NK-92 treated with Interleukin-12 subunit alpha and Interleukin-12 subunit beta, amount 100 ng/mL, for 24 hours (cell line): Measurements from ENCODE around the gene TTC7B.

Experiments
- DNase-seq: peaks from one replicate; lab custom pipeline; 2025; lab: John Stamatoyannopoulos, UW

TTC7B gene

DNA sequence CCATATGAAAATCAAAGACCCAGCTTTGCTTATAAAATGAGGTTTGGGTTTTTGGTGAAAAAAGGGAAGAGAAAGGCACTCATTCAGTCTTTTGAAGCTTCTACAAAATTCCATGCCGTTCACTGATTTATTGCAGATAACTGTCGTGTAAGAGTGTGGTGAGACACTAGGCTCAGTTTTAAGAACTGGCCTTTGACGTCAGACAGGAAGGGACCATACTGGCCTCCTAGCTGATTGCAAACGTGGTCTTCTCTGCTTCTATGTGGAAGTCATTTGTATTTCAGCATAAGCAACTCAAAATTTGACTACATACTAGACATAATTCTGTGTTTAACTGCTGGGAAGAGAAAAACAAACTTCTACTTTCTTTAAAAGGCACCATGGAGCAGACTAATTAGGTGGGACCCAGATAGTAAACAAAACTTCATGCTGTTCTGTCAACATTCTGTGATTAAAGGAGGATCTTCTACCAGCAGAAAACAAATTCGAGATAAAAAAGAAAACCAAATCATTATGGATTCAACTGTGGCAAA, 168.7 kb downstream of the TTC7B start:
- no peak for DNase-seq

DNA sequence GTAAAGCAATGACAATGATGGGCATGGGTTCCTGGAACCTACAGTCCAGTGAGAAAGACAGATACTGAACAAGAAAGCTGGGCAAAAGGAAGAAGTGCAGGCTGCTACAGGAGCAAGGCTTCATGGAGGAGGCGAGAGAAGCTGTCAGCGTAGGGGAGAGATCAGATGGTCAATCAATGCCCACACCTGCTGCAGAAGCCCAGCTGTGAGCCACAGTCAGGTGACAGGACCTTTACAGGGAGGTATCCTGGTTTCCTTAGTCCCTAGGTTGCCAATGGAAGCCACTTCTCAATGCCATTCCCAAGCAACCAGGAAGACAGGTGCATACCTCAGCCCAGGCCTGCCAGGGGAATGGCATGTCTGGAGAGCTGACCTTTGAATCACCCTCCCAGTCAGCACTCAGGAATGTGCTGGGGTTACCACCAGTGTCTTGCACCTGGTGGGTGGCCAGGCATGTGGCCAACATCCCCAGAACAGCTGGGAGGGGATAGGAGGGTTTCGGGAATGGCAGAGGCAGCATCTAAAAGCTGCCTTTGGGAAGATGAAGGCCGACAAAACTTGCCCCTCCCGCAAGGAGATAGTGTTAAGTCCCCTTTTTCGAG, 170.3 kb downstream of the TTC7B start:
- DNase-seq: no peak

DNA sequence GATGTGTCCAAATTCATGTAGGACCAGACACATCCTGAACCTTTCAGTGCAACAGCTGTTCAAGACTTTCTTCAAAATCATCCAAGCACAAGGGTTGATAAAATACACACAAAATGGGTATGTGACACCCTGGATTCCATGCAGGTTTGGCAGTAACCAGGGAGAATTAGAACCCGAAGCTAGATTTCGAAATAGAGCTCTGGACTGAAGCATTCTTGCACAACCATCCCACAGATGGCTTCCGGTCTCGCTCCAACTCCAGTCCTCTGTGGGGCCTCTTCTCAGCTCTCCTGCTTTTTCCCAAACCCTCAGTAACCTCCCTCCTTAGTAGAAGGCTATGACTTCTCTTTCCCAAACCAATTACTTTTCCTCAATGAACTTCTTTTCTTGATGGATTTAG, 171.3 kb downstream of the TTC7B start:
- DNase-seq: no peak

DNA sequence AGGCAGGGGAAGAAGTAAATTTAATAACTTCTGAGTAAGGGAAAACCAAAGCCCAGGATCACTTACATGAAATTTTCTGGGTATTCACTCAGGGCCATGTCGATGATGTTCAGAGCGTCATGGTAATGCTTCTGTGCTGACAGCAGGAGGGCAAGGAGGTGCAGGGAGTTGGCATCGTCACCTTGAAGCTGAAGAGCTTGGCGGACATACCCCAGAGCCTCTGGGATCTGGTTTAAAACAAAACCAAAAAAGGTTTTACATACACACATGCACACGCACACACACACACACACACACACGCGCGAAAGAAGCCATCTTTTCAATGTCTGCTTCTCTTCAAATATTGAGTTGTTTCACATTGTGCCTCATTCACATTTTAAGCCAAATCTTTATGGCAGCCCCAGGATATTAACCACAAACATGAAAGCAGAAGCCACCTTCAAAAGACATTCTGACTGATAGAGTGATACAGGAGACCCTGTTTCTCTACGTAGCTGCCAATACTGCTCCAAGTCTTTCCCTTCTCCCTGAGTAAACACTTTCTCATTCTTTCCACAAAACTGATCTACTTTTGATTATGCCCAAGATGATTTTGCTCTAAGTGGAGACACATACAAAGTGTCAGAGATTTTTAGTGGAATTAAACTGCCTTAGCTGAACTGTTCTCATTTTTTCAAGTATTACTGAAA, 172.1 kb downstream of the TTC7B start:
- no peak for DNase-seq

DNA sequence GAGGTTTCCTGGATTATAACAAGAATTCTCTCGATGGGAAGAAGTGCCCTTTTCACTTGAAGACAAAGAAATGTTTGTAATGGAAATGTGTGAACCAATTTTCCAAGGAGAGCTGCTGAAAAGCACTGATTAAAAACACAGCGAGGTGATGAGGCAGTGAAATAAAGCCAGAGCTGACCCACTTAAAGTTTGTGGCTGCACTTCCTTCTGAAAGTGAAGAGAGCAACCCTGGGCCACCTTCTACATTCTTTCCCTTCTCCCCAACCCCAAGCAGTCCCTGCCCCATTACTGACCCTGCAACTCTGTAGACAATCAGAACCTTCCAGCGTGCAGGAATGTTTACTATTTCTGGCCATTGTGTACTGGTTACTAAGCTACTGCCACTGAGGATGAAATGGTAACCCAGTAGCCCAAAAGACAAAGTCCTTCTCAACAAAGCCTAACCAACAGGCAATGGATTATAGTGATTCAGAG, 173.9 kb downstream of the TTC7B start:
- no peak for DNase-seq

DNA sequence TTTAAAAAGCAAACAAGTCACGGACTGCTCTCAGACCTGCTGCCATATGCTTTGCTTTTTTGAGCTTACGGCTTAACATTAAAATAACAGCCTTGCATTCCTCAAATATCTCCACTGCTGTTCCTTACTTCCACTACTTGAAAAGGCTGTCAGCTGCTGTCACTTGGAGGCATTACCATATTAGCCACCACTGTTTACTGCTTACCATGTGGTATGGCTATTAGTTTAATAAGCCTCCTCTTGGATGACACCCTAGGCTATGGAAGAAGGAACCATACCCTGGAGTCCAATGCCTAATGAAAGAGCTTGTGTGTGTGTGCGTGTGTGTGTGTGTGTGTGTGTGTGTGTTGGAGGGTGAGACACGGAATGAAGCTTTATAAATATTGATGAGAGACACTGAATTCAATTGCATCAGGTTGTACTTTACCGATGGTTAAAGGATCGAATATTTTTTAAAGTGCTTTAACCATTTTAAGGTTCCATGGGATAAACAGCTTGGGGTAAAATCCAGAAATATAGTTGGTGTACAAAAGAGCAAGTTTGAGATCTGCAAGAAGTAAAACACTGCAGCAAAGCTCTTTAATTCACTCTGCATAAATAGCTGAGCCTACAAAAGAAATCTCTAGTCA, 174.5 kb downstream of the TTC7B start:
- no peak for DNase-seq

DNA sequence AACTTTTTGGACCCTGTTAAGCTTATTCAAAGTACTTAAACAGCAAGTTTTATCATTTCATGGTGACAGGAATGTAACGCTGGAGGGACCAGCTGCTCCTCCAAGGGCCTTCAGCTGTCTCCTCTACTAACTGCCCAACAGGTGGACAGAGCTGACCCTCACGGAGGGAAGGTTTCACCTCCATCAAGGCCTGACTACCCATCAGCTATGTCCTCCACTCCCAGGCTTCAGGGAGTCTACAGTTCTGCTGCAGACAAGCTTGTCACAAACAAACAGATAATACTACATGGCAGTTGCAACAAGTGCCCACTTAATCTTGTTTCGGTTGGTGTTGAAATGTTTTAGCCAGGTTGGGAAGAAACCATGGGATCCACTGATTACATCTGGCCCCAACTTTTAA, 175.1 kb downstream of the TTC7B start:
- no peak for DNase-seq

DNA sequence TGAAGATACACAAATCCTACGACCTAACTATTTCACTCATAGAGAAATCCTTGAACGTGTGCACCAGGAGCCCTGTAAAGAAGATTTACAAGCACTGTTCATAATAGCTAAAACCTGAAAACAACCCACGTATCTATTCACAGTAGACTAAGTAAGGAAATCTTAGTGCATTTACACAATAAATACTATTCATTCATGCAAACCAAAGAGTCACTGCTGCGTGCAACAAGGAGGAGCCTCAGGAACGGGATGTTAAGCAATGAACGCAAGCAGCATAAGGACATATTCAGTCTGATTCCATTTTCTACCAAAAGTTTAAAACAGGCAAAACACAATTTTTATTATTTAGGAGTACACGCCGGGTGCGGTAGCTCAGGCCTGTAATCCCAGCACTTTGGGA, 176.6 kb downstream of the TTC7B start:
- no peak for DNase-seq

DNA sequence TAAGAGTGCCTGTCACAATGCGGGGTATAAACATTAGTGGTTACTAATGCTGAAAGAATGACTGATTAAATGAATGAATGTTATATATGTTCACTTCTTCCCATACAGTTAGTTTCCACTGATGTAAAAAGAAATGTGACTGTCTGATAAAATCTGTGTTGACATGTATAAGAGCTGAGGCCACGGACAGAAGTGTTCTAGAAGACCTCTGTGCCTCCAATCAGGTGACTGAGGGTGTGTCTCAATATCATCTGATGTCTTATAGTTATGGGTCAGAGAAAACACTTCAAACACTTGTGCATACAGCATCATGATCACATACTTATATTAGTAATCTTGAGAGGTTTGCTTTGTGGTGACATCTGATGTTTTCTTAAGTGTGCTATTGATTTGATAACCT, 183.4 kb downstream of the TTC7B start:
- no peak for DNase-seq

DNA sequence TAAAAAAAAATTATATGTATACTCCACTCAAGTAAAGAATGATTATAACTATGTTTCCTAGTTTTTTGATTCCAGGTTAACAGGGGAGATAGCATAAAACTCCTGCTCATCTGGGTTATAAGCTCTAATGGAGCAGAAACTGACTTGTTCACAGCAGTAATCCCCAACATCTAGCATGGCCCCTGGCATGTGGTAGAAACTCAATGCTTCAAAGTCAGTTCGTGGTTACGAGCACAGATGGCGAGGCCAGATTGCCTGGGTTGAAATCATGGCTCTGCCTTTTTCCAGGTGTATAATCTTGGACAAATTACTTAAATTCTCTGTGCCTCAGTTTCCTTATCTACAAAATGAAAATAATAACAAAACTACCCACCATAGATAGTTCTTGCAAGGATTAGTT, 183.8 kb downstream of the TTC7B start:
- DNase-seq: no peak

DNA sequence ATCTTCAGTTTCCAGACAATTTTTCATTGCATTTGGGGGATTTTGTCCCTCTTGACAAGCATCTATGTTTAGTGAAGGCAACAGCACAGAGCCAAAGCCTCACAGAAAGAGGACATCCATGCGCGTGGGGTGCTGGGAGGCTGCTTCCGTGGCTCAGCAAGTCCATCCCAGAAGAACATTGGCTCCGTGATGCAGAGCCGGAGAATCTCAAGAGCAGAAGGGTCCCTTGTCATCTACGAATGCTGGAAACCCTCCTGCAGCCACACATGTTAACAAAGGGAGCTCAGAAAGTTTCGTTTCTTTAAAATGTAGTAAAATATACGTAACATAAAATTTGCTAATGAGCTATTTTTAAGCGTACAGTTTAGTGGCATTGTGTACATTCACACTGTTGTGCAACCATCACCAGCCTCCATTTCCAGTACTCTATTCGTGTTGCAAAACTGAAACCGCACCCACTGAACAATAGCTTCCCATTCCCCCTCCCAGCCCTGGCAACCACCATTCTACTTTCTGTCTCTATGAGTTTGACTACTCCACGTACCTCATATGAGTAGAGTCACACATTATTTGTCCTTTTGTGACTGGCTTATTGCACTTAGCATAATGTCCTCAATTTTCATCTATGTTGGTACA, 185.9 kb downstream of the TTC7B start:
- DNase-seq: no peak

DNA sequence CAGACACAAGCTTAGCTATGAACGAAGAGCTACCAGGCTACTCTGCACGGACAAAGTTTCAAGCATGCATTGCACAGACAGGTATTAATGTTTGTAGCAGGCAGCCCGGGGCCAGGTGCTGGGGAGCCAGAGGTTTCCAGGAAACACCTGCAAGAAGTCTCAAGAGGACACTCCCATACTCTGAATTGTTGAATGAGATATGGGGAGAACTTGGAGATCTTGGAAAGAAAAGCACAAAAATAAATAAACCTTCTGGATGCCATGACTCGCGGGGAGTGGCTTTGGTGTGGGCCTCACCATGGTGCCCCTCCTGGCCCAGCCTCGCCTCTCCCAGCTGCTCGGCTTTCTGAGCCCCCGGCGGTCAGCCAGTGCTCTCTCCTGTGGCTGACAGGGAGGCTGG, 186.8 kb downstream of the TTC7B start:
- DNase-seq: no peak

DNA sequence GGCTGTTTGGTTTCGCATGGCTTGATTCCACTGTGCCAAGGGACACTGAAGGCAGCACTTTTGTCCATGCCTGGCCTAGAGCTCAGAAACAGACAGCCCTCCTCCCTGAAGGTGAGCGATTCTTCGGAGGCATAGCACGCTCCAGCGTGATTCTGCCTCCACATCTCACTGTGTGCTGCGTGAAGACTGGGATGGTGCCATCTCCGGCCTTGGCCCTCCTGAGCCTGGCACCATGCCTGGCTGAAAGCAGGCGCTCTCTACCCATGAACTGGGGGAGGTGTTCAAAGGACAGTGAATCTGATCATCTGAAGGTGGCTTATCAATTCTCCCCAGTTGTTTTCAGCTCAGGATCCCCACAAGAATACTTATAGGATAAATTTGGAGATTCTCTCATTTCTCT, 187.4 kb downstream of the TTC7B start:
- DNase-seq: no peak

DNA sequence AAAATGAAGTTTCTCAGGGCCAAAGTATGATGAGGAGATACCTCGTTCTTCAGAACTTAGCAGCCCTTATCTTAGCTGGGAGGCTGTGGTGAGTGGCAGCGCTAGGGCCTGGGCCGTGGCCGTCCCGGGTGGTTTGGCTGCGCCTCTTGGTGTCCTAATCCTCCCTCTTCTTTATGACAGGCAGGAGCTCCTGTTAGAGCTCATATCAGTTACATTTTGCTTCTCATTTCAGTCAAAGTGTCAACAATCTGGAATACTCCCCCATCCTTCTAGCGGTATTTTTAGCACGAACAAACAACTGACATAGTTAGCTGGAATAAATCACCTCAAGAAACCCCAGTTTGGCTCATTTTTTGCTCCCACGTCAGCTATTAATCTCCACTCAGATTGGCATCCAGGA, 188.8 kb downstream of the TTC7B start:
- DNase-seq: no peak

DNA sequence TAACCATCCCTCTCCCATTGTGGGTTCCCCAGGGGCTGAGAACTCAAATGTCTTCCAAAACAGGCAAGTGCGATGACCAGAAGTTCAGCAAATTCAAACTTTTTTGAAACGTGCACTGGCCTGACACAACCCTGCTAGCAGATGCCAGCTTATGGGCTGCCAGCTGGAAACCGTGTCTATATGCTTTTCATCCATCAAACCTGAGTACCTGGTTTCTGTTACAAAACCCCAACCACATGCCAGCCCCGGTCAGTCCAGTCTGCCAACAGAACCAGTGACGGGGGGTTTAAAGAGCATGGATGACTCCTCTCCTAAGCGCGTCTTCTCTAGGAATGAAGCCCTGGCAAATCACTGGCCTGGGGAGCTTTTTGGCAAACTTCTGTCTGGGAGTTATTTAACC, 189.7 kb downstream of the TTC7B start:
- no peak for DNase-seq

DNA sequence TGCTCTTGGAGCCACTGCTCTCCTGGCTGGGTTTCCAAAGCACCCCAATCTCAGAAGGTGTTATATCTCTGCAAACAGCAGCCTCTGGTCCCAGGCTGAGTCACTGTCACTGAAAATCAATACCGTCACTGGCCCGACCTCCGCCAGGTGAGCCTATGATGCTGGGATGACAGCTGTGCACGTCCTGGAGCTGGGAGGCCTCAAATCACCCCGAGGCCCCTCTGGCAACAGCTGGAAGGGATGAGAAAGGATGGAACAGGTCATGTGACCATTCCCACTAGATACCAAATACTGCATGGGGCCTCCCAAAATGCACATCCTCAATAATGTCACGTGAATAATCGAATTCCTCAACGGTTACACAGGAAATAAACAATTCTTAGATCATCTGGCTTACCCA, 190.8 kb downstream of the TTC7B start:
- DNase-seq: no peak

DNA sequence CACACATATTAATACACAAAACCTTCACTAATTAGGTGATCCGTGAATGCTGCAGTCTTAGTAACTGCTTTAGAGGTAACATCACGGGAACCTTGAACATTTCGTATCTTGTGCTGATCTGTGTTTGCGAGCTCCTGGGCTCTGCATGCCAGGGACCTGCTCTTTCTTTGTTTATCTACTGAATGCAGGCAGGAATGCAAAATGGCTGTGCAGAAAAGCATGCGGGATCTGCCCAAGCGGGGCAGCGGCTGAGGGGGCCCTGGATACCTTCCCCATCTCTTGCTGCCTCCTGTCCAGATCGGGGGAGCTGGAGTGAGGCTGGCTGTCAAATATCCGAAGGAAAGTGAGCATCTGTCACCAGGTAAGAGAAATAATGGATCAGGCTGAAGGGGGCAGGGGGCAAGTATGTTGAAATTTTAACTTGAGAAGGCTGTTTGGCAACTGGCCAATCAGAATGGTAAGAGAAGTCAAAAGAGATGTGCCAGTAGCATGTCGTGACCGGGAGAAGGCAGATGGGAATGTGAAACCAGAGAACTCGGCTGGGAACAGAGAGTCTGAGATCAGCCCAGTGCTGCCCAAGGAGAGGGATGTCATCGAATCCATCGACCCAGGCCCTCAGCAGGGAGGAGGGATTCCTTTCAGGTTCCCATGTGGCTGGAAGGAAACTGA, 191.4 kb downstream of the TTC7B start:
- no peak for DNase-seq

DNA sequence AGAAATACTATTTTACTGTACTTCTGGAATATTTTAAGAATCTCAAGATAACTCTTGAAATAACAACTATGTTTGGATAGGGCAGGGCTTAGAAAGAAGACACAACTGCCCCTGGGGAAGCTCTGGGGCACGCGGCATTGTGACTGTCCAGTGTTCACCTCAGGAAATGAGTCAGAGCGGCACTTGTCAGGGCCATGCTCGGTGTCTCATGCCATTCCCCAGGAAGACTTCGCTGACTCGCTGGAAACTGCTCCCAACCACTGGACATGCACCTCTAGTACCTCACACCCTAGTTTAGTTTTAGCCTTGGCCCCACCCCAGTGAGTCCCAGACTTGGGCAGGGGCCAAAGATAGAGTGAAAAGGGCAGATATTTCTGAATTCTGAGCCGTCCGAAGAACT, 192.0 kb downstream of the TTC7B start:
- DNase-seq: no peak

DNA sequence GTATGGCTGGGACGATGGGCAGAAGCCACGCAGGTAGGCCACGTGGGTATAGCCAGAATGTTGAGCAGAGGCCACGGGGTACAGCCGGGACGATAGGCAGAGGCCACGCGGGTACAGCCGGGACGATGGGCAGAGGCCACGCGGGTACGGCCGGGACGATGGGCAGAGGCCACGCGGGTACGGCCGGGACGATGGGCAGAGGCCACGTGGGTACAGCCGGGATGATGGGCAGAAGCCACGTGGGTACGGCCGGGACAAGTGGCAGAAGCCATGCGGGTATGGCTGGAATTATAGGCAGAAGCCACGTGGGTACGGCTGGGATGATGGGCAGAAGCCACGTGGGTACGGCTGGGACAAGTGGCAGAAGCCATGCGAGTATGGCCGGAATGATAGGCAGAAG, 195.0 kb downstream of the TTC7B start:
- no peak for DNase-seq

DNA sequence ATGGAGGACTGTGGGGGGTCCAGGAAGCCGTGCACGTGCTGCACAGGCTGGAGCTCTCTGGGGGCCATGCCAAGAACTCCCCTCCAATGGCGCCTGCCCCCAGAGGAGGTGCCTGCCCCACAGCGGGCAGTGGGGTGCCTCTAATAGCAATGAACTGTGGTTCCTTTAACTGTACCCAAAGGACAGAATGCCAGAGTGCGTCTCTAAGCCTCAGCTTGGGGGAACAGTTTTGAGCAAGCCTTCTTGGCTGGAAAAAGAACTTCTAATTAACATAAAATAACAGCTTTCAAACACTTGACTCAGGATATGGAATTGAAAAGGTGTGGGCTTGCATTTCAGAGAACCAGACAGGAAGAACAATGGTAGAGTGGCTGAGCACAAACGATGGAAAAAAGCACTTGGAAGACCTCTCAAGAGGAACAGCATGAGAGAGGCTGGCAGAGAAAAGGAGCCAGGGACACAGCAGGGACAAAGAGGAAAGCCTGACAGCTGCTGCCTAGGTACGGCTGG, 195.6 kb downstream of the TTC7B start:
- no peak for DNase-seq

DNA sequence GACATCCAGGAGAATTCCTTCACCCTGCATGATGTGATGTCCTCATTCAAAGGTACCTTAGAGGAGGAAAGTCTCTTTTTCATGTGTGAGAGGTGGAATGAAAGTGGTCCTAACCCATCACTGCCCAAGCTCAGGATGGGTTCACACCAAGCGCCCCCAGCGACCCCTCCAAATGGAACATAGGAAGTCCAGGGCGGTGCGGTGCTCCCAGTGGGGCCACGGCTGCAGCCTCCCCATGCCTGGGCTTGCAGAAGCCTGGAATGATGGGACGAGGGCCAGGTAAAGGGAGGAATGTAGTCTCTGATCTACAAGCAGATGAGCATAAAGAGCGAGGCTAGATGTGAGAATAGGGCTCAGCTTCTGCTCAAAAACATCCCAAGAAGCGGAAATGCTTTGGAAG, 196.3 kb downstream of the TTC7B start:
- DNase-seq: no peak

DNA sequence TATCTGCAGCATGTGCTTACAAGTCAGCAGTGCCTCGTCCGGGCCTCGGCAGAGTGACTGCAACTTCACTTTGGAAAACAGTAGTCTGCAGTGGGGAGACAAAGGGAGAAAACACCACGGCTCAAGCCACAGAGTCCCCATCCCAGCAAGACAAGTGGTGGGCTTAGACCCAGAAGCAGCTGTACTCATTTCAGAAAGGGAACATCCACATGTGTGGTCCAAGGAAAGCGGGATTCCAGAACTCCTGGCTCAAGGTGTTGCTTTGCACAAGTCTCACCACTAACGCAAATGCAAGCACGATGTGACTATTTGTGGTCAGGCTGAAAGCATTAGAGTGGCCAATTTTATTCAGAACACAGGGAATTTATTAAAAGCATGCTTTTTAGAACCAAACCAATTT, 198.3 kb downstream of the TTC7B start:
- no peak for DNase-seq
